Stimulated activated CD8-positive, alpha-beta memory T cell treated with anti-CD3 and anti-CD28 coated beads, Interleukin-4, amount 100 ng/mL, for 1 hour (primary cell): ENCODE measurements around the gene MTURN.

Experiments
- DNase-seq, 2 donors: peaks; one replicate each; pipeline ENCODE4 v3.0.0-alpha.2; 2020; ENCODE audit warnings: low read depth in 2 of 2, low spot score in 1 of 2

The MTURN gene

DNA sequence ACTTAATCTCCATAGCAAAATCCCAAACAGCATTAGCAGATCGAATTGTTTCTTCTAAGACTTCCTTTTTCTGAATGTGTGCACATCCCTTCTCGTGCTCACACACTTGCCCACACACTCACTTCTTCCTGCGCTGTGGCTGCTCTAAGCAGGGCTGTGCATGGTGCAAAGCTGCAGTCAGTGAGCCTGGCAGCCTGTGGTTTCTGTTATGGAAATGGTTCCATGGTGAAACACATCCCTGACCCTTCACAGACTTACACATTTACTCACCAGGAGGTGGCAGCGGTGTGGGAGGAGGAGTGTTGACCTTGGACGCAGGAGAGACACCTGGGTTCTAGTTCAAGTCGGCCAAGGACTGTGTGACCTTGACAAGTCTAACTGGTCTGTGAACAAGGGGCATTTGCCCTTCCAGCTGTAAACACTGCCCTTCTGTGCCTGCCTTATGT, 24.9 kb downstream of the MTURN start:
- DNase-seq: no peak

DNA sequence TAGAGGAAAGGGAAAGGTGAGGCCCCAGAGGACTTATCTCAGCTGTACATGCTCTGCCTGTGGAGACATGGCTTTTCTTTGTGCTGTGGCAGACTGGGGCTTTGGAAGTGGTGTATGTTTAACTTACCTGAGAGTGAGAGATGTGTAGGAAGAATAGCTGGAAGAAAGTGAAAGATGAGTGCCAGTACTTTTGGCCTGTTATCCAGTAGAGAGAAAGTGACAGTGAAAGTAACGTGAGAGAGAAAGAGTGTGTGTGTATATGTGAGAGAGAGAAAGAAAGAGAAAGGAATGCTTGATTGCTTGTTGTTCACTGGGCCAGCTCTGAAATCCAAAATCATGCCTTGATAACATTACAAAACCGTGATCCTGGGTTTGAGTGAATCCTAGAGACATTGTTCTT, 25.5 kb downstream of the MTURN start:
- no peak for DNase-seq

DNA sequence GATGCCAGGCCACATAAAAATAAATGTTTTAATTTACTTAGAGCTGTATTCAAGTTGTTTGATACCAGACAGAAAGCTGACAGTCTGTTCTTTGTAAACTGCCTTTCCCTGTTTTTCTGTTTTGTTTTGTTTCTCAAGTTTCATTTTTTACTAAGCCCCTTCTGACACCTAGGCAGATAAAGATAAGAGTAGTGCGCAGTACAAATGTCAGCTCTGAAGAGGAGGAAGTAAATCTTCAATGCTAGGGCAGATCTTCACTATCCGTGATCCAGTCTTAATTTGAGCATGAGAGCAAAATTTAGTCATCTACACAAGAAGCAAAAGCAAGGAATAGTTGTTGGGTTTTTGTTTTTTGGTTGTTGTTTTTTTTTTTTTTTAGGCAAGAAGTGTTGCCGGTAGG, 27.3 kb downstream of the MTURN start:
- DNase-seq: no peak

DNA sequence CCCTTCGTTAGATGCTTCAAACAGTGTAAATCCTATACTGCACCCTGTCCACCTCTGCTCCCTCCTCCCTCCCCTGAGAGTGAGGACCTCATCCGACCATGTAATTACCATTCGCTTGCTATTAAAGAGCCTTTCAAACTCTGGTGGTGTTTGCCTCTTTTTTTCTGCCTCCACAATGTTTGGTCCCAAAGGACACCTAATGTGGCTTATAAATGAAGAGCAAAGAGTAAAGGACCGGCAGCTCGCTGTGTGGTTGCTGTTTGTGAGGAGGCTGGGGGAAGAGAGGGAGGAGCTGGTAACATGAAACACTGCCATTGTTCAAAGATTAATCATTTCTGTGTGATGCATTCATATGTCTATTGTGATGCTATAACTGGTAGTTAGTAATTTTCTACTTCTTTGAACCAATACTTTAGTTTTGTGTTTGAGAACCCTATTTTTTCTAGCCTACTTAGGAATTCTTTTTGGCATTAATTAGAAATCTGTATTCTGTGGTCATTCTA, 27.9 kb downstream of the MTURN start:
- no peak for DNase-seq

DNA sequence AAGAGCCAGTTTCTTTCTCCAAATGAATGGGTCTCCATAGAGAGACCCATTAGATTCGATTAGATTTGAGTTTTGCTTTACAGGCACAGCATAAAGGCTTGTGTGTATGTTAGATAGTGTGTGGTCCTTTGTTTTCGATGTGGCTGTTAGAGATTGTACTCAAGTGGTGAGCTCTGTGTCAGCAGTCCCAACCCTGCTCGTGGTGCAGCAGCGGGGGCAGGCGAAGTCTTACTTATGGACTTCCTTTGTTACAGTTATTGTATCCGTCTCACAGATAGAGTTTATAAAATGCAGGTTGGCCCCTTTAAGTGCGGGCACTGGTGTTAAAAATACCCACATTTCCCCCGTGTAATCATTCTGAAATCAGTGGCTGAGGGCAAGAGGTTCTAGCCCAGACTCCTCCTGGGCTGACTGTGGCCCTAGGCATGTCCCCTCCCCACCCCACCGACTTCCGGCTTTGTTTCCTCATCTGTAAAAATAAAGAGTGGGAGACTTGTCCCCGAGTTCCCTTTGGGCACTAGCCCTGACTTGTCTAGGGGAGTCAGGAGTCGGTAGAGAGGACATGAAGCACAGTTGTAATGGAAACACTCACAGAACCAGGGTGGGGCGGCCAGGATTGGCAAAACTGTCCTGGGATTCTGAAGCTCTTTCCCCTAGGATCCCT, 28.6 kb downstream of the MTURN start:
- peak in 1 of 2 donors; percentile 10 for DNase-seq

DNA sequence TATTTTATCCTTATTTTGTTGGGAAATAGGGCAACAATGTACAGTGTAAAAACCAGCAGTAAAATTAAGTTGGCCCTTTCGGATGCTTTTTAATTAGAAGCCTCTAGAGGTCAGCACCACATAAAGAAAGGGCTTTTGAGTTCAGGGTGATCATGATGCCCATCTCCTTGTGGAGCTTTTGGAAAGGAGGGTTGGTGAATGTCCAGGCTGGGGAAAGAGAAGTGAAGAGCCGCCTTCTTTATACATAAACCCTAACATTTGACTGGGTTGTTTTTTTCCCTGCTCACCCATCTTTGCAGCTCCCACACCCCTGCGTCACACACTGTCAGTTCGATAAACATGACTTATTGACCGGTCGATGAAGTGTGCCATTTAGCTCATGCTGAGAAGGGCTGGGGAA, 29.8 kb downstream of the MTURN start:
- no peak for DNase-seq

DNA sequence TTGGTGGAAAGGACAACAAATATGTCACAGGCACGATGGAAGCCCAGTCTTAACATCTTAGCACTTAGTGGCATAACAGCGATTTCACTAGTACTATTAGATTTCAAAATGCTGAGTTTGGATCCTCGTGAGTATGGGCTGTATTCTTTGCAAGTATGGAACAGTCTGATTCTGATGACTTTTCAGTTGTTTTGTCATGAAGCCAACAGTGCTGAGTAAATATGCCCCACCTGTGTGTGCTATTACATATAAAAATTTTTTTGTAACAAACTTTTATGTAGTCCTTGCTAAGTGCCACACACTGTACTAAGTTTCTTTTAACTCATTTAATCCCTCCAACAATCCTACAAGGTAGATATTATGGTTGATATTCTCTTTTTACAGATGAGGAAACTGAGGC, 30.8 kb downstream of the MTURN start:
- DNase-seq: no peak

DNA sequence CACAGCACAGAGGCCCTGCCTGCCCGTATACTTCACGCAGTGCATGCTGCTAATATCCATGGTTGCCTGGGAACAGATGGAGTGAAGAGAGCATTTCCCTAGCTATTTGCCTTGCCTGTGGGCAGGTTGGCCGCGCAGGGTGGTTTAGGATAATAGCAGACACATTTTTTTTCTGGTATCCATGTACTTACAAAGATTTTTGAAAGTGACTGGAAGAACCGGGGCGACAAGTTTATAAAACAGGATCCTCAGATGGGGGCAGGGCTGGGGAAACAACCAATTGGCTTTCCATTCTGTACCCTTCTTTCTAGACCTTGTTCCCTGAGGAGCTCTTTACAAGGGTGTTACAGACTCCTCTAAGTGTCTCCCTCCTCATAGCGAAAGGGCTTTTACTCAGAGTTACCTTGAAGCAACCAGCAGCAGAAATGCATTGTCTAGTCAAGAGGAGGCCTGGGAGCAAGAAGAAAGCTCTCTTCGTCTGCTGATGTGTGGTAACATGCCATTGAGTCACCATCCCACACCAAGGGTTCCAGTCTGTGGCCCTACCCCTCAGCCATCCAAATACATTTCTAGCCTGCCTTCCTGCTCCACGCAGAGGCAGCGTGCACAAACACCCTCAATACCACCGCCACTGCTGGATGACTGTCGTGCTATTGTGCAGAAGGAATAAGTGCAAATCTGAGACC, 31.5 kb downstream of the MTURN start:
- DNase-seq: no peak

DNA sequence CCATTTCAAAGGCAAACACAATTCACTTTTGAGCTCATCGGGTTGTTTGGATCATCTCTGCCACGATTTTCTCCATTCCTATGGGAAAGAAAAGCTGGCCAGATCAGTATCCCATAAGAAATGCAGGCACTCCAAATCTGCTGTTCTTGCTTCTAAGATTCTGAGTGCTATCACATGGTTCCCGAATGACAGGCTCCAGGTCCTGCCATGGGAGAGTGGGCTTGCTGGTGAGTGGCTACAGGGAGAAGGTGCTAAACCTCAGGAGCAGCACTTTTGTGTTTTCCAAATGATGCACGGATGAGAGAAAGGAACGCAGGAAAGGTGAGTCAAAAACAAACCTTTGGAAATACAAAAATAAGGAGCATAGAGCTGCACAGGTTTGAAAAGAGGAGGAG, 32.1 kb downstream of the MTURN start:
- no peak for DNase-seq

DNA sequence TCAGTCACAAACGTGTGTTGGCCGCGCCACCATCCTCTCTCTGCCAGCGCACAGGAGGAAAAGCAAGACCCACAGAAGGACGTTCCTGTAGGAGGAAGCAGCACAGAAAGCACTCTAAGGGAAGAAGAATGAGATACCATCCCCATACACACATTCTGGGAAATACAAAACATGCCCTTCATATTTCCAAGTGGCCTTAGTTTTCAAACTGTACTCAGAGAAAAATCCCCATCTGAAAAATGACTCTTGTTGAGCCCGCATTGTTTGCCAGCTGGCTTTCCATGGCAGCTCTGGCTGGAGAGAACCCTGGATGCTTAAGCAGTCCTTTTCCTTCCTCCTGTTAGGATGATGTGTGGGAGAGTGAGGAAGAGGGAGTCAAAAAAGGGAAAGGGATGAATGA, 33.1 kb downstream of the MTURN start:
- DNase-seq: no peak

DNA sequence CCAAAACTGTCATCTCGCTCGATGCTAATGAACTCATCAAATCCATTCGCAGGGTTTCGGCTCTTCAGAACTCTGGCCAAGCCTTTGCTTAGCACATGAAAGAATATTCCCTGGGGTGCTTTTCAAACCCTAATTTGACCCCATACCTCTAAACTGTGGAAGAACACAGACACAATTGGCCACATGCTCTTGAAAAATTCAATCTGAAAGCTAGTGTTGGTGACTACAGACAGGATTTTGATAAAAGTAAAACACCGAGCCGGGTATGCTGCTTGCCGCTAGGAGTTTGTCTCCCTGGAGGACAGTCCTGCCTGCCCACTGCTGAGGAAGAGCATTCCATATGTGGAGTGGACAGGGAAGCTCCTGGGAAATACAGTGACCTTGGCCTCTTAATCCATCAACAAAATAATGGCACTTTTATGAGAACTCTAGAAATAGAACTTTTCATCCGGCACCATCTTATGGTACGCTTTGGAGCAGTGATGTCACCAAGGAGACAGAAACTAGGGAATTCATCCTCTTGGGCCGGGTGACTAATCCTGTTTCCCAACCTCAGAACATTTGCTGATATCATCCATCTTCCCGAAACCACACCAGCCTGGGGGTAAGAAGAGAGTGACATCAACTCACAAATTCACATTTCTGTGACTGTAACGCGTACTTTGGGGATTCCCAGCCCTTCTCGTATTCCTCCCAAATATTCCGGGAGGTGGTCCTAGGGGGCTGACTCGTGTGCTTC, 34.2 kb downstream of the MTURN start:
- DNase-seq: no peak

DNA sequence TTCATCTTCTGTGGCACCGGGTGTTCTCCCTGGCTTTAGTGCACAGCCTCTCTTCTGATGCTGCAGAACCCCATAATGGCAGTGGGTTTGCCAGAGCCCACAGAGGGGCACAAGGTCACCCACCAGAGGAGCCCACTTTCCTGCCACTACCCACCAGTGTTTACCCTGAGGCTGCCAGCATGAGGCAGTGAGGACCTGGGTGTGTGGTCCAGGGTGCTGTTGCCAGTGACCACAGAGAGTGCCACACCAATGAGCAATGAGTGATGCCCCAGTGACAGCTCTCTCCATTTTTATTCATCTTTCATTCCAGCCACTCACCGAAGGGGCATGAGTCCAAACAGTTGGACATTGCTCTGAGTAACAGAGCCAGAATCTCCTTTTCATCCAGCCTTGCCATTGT, 34.8 kb downstream of the MTURN start:
- no peak for DNase-seq

DNA sequence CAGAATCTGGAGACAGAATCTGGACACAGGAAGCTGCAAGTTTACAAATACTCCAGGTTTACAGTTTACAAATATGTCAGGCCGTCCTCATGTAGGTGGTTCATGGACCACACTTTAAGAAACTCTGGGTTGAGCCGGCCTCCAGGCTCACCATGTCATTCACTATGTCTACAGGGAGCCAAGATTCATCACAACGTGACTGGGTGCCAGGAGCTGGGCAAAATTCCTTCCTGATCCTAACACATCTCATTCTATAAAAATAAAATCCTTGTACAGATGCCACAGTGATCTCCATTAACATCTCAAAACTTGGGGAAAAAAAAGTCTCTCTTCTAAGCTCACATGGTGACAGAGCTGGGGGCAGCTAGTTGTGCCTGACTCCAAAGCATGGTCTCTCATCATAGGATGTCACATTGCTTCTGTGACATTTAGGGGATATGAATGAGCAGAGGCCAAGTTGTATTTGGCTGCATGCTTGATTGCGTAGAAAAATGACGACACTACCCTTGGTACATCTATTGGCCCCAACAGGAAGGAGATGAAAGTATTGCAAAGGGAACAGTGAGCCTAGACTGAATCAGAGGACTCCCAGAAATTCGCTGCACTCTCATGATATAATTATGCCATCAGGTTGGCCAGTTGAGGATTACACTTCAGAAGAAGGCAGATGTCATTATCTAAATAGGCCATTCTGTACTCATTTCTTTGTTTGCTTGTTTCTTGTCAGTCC, 35.9 kb downstream of the MTURN start:
- no peak for DNase-seq

DNA sequence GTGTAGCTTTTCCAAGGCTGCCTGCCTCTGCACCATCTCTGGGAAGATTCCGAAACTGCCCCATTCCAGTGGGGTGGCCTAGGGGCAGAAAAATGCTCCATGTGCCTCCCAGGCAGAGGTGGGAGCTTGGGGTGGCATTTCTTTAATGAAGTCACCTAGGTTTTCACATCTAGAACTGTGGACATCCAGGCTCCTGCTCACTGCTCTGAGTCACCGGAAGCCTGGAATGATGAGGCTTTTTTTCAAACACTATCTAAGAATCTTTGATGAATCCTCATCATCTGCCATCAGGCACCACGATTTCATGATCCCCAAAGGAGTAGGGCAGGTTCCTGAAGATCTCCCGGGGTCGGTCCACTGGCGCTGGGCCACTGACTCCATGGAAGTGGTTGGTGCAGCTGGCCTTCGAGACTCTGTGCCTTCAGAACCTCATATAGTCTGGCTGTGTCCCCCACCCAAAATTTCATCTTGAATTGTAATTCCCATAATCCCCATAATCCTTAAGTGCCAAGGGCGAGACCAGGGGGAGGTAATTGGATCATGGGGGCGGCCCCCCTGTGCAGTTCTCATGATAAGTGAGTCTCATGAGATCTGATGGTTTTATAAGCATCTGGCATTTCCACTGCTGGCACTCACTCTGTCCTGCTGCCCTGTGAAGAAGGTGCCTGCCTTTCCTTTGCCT, 37.1 kb downstream of the MTURN start:
- no peak for DNase-seq

DNA sequence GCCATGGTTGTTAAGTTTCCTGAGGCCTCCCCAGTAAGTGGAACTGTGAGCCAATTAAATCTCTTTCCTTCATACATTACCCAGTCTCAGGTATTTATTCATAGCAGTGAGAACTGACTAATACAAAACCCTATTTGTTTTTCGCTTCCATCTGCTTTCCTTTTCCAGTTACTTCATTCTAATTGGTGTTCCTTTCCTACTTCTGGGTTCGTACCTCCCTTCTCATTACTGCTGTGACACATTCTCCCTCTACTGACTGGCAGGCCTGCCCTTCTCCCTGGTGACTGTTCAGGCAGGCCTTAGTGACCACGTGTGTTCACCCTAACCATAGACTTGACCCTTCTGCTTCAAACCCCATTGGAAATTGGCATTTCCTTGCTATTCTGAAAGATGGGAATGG, 37.7 kb downstream of the MTURN start:
- no peak for DNase-seq

DNA sequence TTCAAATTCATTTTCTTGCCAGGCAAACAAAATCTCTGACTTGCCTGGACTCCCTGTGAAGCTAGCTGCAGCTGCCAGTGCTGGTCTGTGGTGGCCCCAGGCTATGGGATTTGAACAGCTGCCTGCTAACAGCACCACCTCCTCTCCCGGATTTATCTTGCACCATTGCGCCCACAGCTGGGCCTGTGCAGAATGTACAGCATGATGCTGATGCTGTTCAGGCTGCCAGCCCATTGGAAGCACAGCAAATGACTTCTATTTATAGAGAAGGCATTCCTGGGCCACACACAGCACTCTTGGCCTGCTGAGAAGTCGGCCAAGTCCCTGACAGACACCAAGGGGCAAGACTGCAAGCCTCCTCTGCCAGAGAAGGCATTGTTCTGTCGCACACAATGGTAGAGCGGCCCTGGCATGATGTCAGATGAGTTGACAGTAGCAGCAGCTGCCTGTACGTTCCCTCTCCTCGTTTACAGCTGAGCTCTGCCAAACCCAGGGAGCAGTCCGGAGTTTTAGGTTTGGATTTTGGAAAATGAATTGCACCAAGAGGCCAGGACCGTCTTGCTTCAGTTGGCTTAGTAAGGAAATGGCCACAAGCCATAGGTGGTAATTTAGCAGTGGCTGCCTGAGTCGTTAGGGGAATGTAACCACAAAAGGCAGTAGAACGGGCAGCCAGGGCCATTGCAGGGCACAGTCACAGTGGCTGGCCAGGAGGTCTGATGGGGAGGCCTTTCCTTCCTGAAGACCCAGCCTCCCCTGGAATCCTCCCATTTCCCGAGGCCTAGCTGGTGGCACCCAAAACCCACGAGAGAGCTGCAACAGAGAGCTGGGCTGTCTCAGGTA, 38.5 kb downstream of the MTURN start:
- DNase-seq: no peak

DNA sequence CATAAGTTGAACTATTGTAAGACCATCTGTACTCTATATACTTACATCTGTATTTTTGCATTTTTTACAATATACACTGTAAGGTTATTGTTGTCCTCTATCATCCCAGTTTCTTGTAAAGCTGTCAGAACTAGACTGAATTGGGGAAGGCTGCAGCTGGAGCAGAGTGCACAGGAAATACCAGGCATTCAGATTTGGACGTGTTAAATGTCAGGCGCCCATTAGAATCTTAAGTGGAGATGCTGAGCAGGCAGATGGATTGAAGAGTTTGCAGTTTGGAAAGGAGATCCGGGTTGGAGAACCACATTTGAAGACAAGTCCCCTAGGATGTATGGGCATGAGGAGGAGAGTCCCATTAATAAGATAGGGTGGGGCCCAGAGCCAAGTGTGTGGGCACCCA, 40.4 kb downstream of the MTURN start:
- DNase-seq: no peak

DNA sequence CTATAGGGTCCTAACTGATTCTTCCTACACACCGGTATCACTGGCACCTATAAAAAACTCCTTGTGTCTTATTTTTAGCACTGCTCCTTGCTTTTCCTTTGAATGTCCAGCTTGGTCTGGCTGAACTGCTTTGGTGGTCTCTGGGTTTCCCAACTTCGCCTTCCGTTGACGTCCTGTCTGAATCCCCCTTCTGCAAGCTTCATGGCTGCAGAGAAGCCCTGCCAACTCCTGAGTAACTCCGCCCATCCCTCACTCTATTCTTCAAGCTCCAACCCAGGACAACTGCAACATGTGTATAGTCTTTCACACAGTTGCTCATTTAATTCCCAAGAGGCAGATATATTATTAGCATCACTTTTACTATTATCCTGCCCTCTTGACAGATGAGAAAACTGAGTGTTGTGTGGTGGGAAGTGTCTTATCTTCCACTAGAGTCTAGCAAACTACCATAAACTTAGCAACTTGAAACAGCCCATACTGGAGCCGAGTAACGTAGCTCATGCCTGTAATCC, 40.9 kb downstream of the MTURN start:
- no peak for DNase-seq

DNA sequence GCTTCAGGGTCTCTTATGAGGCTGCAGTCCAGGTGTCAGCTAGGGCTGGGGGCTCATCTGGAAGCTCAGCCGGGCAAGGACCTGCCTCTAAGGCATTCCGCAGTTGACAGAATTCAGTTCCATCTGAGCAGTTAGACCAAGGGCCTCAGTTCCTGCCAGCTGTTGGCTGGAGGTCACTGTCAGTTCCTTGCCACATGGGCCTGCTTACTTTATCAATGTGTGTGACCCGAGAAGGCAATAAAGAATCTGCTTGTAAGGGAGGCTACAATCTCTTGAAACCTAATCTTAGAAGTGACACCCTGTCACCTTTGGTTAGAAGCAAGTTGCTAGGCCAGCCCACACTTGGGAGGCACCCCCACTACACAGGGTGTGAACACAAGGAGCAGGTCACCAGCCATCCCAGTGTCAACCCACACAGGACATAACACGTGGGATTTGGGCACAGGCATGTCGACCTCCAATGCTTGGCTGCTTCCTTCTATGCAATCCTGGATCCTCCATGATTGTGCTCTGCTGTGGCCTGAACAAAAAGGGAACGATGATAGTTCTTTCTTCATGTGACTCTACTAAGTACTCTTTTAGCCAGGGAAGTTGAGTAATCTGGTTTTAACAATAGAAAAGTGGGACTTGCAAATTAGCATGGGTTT, 41.8 kb downstream of the MTURN start:
- no peak for DNase-seq
